ENCODE data around the gene SPRR2D.

The SPRR2D gene

GRCh38 chr1:152997901-152998300, 43.0 kb downstream of the SPRR2D start:
- Histone ChIP-seq H3K27me3 (replicated peaks in 2 of 5; ENCODE audit: control insufficient read depth in 4 of 5, insufficient read depth in 5 of 5, low read length in 4 of 5) (peaks cover 0 to 6% (median 3%) of the 10 kb centered on the region in 5 experiments), H3K9me3 (ENCODE audit: control extremely low read depth in 1 of 5, control insufficient read depth in 4 of 5, insufficient read depth in 2 of 5, low read depth in 1 of 5, low read length in 4 of 5) (peaks cover 0 to 4% (median 3%) of the 10 kb centered on the region in 5 experiments), H3K36me3 (ENCODE audit: control insufficient read depth in 4 of 4, insufficient read depth in 4 of 4, low read length in 3 of 4) (no peaks in the 10 kb centered on the region), H3K4me3 (ENCODE audit: control insufficient read depth in 1 of 7, extremely low read depth in 1 of 7, insufficient read depth in 4 of 7, low read depth in 2 of 7, low read length in 6 of 7) (no peak overlapping the region), H3K27ac (ENCODE audit: insufficient read depth in 1 of 2, low read depth in 1 of 2, low read length in 2 of 2, poor library complexity in 1 of 2, severe bottlenecking in 2 of 2) (no peak overlapping the region), H3K4me1 (ENCODE audit: control extremely low read depth in 1 of 4, control insufficient read depth in 4 of 4, insufficient read depth in 4 of 4, low read length in 3 of 4) (no peaks in the 10 kb centered on the region)
- CTCF ChIA-PET = no interaction called here
- POLR2A ChIA-PET = no interaction called here
- WGBS (ENCODE audit: insufficient coverage) = 50% methylated on average over 7 of the region's 7 CpGs
- DNase-seq = no peak

GRCh38 chr1:152996633-152997400, 44.1 kb downstream of the SPRR2D start:
- H3K9me3 ChIP-seq (ENCODE audit: control extremely low read depth in 1 of 5, control insufficient read depth in 4 of 5, insufficient read depth in 2 of 5, low read depth in 1 of 5, low read length in 4 of 5) = peaks cover 0 to 4% (median 3%) of the 10 kb centered on the region in 5 experiments
- no peak overlapping the region for H3K27ac ChIP-seq (ENCODE audit: insufficient read depth in 1 of 2, low read depth in 1 of 2, low read length in 2 of 2, poor library complexity in 1 of 2, severe bottlenecking in 2 of 2)
- ChIA-PET CTCF (no interaction called here), POLR2A (no interaction called here)
- DNase-seq = no peak
- peaks cover 0 to 6% (median 3%) of the 10 kb centered on the region in 5 experiments for H3K27me3 ChIP-seq (replicated peaks in 2 of 5; ENCODE audit: control insufficient read depth in 4 of 5, insufficient read depth in 5 of 5, low read length in 4 of 5)
- no peaks in the 10 kb centered on the region for H3K4me1 ChIP-seq (ENCODE audit: control extremely low read depth in 1 of 4, control insufficient read depth in 4 of 4, insufficient read depth in 4 of 4, low read length in 3 of 4)
- H3K4me3 ChIP-seq (ENCODE audit: control insufficient read depth in 1 of 7, extremely low read depth in 1 of 7, insufficient read depth in 4 of 7, low read depth in 2 of 7, low read length in 6 of 7) = no peak overlapping the region
- H3K36me3 ChIP-seq (ENCODE audit: control insufficient read depth in 4 of 4, insufficient read depth in 4 of 4, low read length in 3 of 4) = no peaks in the 10 kb centered on the region
- 44% methylated on average over 5 of the region's 5 CpGs for WGBS (ENCODE audit: insufficient coverage)

GRCh38 chr1:152995842-152996241, 45.1 kb downstream of the SPRR2D start:
- DNase-seq = no peak
- WGBS (ENCODE audit: insufficient coverage) = no CpG with 5 or more reads among the region's 1 CpG
- Histone ChIP-seq H3K9me3 (ENCODE audit: control extremely low read depth in 1 of 5, control insufficient read depth in 4 of 5, insufficient read depth in 2 of 5, low read depth in 1 of 5, low read length in 4 of 5) (peaks cover 0 to 4% (median 3%) of the 10 kb centered on the region in 5 experiments), H3K27ac (ENCODE audit: insufficient read depth in 1 of 2, low read depth in 1 of 2, low read length in 2 of 2, poor library complexity in 1 of 2, severe bottlenecking in 2 of 2) (no peak overlapping the region), H3K4me3 (ENCODE audit: control insufficient read depth in 1 of 7, extremely low read depth in 1 of 7, insufficient read depth in 4 of 7, low read depth in 2 of 7, low read length in 6 of 7) (no peak overlapping the region), H3K4me1 (ENCODE audit: control extremely low read depth in 1 of 4, control insufficient read depth in 4 of 4, insufficient read depth in 4 of 4, low read length in 3 of 4) (no peaks in the 10 kb centered on the region), H3K36me3 (ENCODE audit: control insufficient read depth in 4 of 4, insufficient read depth in 4 of 4, low read length in 3 of 4) (no peaks in the 10 kb centered on the region), H3K27me3 (replicated peaks in 2 of 5; ENCODE audit: control insufficient read depth in 4 of 5, insufficient read depth in 5 of 5, low read length in 4 of 5) (peaks cover 0 to 6% (median 3%) of the 10 kb centered on the region in 5 experiments)
- CTCF ChIA-PET = no interaction called here
- POLR2A ChIA-PET = no interaction called here

GRCh38 chr1:152993186-152993585, 47.7 kb downstream of the SPRR2D start:
- ChIA-PET CTCF (no interaction called here), POLR2A (no interaction called here)
- Histone ChIP-seq H3K9me3 (ENCODE audit: control extremely low read depth in 1 of 5, control insufficient read depth in 4 of 5, insufficient read depth in 2 of 5, low read depth in 1 of 5, low read length in 4 of 5) (peaks cover 0 to 4% (median 3%) of the 10 kb centered on the region in 5 experiments), H3K4me3 (ENCODE audit: control insufficient read depth in 1 of 7, extremely low read depth in 1 of 7, insufficient read depth in 4 of 7, low read depth in 2 of 7, low read length in 6 of 7) (no peak overlapping the region), H3K27ac (ENCODE audit: insufficient read depth in 1 of 2, low read depth in 1 of 2, low read length in 2 of 2, poor library complexity in 1 of 2, severe bottlenecking in 2 of 2) (no peak overlapping the region), H3K27me3 (replicated peaks in 2 of 5; ENCODE audit: control insufficient read depth in 4 of 5, insufficient read depth in 5 of 5, low read length in 4 of 5) (peaks cover 0 to 5% (median 4%) of the 10 kb centered on the region in 5 experiments), H3K36me3 (ENCODE audit: control insufficient read depth in 4 of 4, insufficient read depth in 4 of 4, low read length in 3 of 4) (no peaks in the 10 kb centered on the region), H3K4me1 (ENCODE audit: control extremely low read depth in 1 of 4, control insufficient read depth in 4 of 4, insufficient read depth in 4 of 4, low read length in 3 of 4) (no peaks in the 10 kb centered on the region)
- DNase-seq = no peak
- 90% methylated on average over 4 of the region's 6 CpGs for WGBS (ENCODE audit: insufficient coverage)

Measured in common myeloid progenitor, CD34-positive (primary cell).